ENCODE measurements around the gene CPA3.
A peak's percentile ranks its signal among the peaks of the same experiment; 100 is the strongest.

Gene CPA3

GRCh38 chr3:148865049-148865448 lies at the start of gene CPA3:
Gene CPA3 (plus strand): TSS chr3:148865296. CDS start chr3:148865308, 12 bp downstream.
- DNase-seq: no peak

- no peak for DNase-seq
Observed at GRCh38 chr3:148815316-148816110, 49.6 kb upstream of the CPA3 start.

DNA sequence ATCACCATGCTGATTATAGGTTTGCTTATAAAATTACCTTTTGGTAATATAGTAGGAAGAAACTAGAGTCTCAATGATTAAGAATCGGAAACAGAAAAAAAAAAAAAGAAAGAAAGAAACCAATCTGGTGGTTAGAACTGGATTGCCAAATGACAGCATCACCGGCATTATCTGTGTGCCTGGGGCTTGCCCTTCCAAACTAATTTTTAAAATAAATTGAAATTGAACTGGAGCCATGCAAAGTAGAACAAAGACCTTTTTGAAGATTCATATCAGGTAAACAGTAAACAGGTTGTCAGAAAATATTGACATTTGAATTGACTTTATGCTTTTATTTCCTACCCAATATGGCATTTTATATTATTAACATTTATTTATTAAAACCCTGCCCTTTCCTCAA lies 48.7 kb upstream of the CPA3 start:
- DNase-seq: no peak

GRCh38 chr3:148816981-148817525 lies 48.0 kb upstream of the CPA3 start:
- no peak for DNase-seq

- no peak for DNase-seq
Observed at GRCh38 chr3:148820361-148821245, 44.5 kb upstream of the CPA3 start.

GRCh38 chr3:148823026-148823425 lies 42.1 kb upstream of the CPA3 start:
- DNase-seq: peak; percentile 88

DNA sequence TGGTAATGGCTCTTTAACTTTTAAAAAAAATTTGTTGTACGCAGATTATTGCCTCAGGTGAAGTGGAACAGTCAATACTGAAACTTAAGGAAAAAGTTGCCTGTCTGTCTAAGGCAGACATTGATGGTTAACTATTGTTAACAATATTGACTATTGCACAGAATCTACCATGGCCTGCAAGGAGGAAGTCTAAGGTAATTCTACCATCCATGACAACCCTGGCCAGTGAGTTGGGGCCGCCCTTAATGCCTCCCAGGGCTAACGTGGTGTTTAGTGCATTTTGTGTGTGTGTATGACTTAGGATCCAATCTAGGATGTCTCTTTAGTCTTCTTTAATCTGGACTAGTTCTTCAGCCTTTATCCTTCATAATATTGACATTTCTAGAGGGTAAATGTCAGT lies 39.6 kb upstream of the CPA3 start:
- no peak for DNase-seq

DNA sequence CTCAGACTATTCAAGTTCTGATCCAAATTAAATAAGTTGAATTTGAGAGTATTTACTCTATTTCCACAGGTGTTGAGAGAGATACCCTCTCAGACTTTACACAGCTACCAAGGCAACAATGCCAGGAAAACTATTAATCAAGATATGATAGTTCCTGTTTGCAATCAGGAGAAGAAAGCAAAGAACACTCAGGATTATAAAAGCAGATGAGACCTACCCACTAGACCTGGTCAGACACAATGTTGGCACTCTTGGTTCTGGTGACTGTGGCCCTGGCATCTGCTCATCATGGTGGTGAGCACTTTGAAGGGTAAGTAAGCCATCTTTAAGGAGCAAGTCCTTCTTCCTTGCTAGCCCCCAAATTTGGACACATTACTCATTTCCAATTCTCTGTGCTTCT lies 37.5 kb upstream of the CPA3 start, which contains the start of gene CPB1:
TSS of gene CPB1 (plus strand) at position 227 of the 400 bp plus-strand sequence. CDS start at position 240, 13 bp downstream.
- no peak for DNase-seq

DNA sequence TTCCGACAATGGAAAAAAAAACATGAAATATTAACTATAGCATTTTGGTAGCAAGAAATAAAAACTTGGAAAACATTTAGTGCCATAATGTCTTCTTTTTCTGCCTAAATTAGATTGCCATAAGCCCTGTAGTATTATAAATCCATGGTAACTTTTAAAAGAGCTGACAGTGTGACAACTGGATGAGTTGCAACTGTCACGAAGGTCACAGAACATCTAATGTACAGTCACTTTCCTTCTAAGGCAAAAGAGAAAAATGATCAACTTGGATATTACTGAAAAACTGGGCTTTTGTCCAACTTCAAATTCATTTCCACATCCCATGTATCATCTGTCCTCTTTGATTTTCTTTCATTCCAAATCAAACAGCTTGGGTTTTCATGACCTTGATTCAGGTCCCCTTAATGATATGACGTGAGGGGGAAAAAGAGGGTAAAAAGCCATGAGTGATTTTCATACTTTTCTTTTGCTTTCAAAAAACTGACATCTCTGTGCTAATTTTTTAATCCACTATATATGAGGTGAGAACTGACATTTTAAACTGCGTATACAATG lies 36.9 kb upstream of the CPA3 start:
- DNase-seq: no peak

- no peak for DNase-seq
Observed at GRCh38 chr3:148829926-148830325, 35.2 kb upstream of the CPA3 start.

DNA sequence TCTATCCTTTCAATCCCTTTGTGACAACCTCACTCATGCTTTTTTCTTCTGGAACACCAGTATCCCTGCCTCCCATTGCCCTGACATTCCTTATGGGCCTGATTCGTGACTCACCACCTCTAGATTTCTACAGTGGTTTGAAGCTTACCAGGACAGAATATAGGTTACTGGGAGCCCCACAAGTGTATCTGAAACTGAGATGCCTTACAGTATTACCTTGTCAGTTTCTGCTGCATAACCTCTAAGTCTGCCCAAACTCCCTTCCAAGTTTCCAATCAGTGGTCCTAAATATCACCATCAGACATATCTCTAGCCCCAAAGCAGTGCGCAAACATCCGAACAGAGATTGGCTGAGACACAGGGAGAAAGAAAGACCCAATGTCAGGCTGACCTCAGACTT lies 31.9 kb upstream of the CPA3 start:
- DNase-seq: no peak

GRCh38 chr3:148839805-148840204 lies 25.3 kb upstream of the CPA3 start:
- no peak for DNase-seq

GRCh38 chr3:148840451-148840850 lies 24.6 kb upstream of the CPA3 start:
- DNase-seq: no peak

DNA sequence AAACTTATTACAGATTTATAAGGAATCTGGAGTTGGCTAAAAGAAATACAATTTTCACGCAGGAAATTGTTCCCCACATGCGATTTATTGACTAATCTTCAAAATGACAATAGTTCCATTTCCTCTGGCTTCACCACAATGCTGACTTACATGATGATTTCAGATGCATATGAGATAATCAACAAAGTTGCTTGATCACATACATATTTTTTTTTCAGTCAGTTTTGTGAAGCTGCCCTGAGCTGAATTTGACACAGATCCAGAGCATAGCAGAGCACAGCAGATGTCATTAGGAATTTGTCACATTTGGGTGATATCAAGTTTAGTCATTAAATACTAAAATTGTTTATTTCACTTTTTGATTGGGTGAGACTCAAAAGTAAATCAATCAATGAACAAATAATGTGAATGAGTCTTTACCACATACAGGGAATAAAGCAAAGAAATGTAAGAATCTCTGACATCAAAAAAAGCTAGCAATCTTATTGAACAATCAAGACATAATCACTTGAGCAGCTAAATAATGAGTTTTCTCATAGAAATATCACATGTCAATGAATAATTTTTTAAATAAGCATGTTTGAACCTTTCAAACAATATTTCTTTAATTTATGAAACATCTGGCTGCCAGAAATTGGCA lies 19.2 kb upstream of the CPA3 start:
- peak; percentile 57 for DNase-seq

DNA sequence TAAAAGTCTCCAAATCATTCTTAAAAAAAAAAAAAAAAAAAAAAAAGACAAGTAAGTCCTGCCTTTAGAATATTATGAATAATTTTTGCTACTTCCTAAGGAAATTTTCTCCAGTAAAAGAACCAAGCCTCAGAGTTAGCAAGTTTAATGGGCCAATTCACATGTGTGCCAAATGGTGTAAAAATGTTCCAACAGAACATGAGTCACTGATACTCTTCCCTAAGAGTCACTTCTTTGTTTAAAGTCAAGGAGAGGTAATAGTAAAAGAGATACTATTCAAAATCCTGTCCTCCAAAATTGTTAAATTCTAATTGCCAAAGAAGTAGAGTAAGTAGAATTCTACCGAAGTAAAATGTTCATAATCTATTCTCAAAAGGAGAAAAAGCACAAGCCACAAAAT lies 17.7 kb upstream of the CPA3 start:
- DNase-seq: no peak

GRCh38 chr3:148848410-148848809 lies 16.7 kb upstream of the CPA3 start:
- DNase-seq: no peak

GRCh38 chr3:148852271-148852992 lies 12.7 kb upstream of the CPA3 start:
- no peak for DNase-seq

- no peak for DNase-seq
Observed at GRCh38 chr3:148853076-148853475, 12.0 kb upstream of the CPA3 start.

DNA sequence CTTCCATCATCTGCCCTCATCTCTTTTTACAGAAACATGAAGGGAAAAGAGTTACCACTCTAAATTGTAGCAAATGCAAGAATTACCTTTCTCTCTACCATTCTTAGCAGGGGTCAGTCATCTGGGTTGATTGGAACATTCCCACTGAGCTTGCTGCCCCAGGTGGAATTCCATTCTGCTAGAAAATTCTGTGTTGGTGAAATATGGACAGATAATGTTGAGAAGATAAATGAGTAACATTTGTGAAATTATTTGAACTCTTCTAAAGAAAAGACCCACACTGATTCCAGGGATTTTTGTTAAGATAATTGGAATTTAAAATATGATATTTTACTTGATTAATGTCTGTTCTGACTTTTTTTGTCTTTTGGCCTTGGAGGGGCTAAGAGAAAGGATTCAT lies 11.0 kb upstream of the CPA3 start:
- DNase-seq: no peak

DNA sequence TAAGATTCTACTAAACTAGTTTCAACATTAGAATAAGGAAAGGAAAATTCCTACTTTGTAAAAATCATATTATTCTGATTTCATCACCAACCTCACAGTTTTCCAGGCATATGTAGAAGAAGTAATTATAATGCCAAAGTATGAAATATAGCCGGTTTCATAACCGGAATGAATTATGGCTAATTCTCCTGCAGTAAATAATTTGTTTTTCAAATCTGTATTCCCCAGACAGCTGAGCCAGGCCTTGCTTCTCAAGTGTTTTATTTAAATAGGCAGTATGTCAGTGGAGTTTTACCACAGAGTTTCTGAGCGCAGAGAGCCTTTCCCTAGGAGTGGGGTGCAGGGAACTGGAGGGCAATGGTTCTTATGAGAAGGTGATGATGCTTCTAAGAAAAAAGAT lies 8.7 kb upstream of the CPA3 start:
- no peak for DNase-seq

- no peak for DNase-seq
Observed at GRCh38 chr3:148857316-148857715, 7.8 kb upstream of the CPA3 start.

- DNase-seq: peak; percentile 59
Observed at GRCh38 chr3:148861277-148861869, 3.7 kb upstream of the CPA3 start.

Measured in inflammatory macrophage treated with lipopolysaccharide for 4 hours (primary cell).